GM20000 (cell line): ENCODE data around the gene ABCF3.

Experiments
- DNase-seq: peaks from one replicate; pipeline ENCODE4 v3.0.0; 2012; ENCODE audit warnings: low spot score
- TF ChIP-seq, protein P1 (sequence below): IDR thresholded peaks from 2 replicates; pipeline ENCODE4 v1.5.1; 2012; ENCODE audit warnings: mild to moderate bottlenecking, control low read depth; ENCODE audit errors: extremely low read depth, missing control alignments

Gene ABCF3

DNA sequence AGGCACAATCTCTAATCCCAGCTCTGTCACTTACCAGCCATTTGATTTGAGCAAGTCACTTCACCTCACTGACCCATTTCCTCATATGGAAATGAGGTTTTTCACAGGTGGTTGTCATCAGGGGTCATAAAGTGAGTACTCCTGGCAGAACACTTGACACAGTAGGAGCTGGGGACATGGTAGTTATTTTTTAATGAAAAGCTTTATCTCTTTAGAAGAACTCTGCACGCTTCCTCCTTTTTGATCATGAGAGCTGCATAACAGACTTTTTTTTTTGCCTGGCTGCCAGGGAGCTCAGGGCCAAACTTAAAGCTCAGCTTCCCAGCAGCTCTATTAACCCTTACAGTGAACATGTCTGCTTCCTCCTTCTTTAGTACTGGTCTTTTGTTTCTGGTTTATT, 51.8 kb downstream of the ABCF3 start:
- no peak for DNase-seq
- TF ChIP-seq, protein P1, sequence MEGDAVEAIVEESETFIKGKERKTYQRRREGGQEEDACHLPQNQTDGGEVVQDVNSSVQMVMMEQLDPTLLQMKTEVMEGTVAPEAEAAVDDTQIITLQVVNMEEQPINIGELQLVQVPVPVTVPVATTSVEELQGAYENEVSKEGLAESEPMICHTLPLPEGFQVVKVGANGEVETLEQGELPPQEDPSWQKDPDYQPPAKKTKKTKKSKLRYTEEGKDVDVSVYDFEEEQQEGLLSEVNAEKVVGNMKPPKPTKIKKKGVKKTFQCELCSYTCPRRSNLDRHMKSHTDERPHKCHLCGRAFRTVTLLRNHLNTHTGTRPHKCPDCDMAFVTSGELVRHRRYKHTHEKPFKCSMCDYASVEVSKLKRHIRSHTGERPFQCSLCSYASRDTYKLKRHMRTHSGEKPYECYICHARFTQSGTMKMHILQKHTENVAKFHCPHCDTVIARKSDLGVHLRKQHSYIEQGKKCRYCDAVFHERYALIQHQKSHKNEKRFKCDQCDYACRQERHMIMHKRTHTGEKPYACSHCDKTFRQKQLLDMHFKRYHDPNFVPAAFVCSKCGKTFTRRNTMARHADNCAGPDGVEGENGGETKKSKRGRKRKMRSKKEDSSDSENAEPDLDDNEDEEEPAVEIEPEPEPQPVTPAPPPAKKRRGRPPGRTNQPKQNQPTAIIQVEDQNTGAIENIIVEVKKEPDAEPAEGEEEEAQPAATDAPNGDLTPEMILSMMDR, result no peak

GRCh38 chr3:184238246-184238818, 52.3 kb downstream of the ABCF3 start:
- TF ChIP-seq, protein P1, result no peak
- DNase-seq, result no peak

- TF ChIP-seq, protein P1, result no peak
- no peak for DNase-seq
Observed at GRCh38 chr3:184239221-184239620, 53.2 kb downstream of the ABCF3 start.

GRCh38 chr3:184239708-184240107, 53.7 kb downstream of the ABCF3 start:
- DNase-seq, result no peak
- TF ChIP-seq, protein P1, result no peak

DNA sequence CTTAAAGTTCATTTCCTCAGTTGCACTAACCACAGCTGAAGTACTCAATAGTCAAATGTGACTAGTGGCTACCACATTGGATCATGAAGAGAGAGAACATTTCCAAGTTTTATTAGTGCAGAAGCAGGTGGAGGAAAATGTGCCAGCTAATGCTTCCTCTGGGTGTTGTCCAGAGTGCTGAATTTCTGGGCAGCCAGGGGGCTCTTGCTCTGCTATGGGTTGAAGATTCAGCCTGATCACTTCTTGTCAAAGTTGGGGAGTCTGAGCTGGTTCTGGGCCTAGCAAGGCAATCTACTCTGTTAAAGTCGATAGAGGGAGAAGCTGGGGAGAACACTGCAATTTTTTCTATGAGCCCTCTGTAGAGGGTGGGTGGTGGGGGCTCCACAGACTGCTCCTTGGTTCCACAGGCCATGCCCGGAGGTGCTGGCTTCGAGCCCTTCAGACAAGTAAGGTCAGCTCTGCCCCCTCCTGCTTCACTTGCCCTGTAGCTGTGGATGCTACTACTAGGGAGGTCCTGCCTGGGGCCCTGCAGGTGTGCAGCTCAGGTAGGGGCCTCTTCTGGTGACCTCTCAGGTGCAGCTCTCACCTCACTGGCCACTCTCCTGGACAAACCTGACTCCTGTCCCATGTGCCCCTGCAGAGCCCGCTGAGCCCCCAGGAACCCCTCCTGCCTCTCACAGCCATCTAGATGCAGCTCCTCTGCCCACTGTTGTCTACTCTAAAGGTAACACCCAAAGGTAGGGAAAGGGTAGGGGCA, 54.6 kb downstream of the ABCF3 start:
- no peak for DNase-seq
- TF ChIP-seq, protein P1, result no peak

DNA sequence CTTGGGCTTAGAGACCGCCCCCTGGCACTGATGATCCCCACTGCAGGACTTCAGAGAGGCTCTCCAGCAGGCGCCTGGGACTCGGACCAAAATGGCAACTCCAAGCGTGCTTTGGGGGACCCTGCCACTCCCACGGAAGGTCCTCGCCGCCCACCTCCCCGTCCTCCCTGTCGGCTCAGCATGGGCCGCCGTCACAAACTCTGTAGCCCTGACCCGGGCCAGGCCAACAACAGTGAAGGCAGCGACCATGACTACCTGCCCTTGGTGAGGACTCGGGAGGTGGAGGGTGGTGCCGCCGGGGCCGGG, 55.1 kb downstream of the ABCF3 start:
- TF ChIP-seq, protein P1, result no peak
- DNase-seq, result no peak

DNA sequence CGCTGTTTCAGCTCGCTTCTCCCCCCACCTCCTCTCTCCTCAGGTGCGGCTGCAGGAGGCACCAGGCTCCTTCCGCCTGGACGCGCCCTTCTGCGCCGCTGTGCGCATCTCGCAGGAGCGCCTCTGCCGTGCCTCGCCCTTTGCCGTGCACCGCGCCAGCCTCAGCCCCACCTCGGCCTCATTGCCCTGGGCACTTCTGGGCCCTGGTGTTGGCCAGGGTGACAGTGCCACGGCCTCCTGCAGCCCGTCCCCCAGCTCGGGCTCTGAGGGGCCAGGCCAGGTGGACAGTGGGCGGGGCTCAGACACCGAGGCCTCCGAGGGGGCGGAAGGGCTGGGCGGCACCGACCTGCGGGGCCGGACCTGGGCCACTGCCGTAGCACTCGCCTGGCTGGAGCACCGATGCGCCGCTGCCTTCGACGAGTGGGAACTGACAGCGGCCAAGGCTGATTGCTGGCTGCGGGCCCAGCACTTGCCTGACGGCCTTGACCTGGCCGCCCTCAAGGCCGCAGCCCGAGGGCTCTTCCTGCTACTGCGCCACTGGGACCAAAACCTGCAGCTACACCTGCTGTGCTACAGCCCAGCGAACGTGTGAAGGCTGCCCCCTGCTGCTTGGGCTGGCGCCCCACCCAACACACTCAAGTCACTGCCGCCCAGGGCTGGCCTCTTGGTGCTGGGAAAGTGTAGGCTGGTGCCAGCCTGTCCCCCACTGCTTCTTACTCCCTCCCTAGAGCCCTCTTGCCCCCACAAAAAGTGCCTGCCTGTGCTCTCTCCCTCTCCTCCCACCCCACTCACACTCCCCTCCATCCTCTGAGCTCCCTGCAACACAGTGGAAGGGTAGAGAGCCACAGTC, 55.7 kb downstream of the ABCF3 start:
- no peak for DNase-seq
- TF ChIP-seq, protein P1, result peak; percentile 22
